ENCODE results near the gene TBL1Y.
A peak's percentile ranks its signal among the peaks of the same experiment; 100 is the strongest.

TBL1Y gene

DNA sequence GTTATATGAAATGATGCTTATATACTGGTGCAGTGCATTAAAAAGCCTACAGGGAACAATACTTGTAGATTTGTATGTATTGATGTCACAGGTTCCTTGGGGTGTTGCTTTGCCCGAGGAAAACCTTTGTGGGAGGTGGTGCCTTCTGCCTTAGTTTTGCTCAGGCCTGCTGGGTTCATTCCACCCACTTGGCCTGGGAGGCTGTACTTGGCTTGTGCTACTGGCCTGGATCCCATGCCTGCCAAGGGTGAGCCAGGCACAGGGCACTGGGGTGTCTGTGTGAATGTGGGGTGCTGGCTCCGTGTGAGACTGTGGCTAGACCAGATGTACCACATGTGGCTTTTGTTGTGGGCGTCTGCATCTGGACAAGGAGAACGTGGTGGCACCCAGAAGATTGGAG is 17.8 kb downstream of the TBL1Y start:
- no peak overlapping the region for H3K27ac ChIP-seq (ENCODE audit: low read depth, low read length)

GRCh38 chrY:6929237-6929636 is 18.7 kb downstream of the TBL1Y start:
- no peak overlapping the region for H3K27ac ChIP-seq (ENCODE audit: low read depth, low read length)
- no peaks in the 10 kb centered on the region for H3K36me3 ChIP-seq (ENCODE audit: control insufficient read depth, insufficient read depth, low read length)
- H3K9ac ChIP-seq (ENCODE audit: low read length), result no peak overlapping the region
- no peak overlapping the region for H3K23ac ChIP-seq (ENCODE audit: low read length)
- H3K4ac ChIP-seq (ENCODE audit: low read depth, low read length), result no peak overlapping the region
- H4K8ac ChIP-seq (ENCODE audit: low read depth, low read length), result no peak overlapping the region
- H3K4me1 ChIP-seq (ENCODE audit: control insufficient read depth, low read depth, low read length), result no peaks in the 10 kb centered on the region
- no peak overlapping the region for H4K5ac ChIP-seq (ENCODE audit: low read length)
- no peak for DNase-seq
- no peak overlapping the region for H2BK5ac ChIP-seq (ENCODE audit: low read length)
- no peak overlapping the region for H2BK15ac ChIP-seq (replicated peaks; ENCODE audit: low read depth)
- no peak overlapping the region for H3K4me2 ChIP-seq (ENCODE audit: low read length)
- H3K18ac ChIP-seq (ENCODE audit: low read length), result no peak overlapping the region
- no peak overlapping the region for H2BK120ac ChIP-seq (ENCODE audit: low read depth, low read length)
- H2AK5ac ChIP-seq (ENCODE audit: low read length), result no peak overlapping the region
- H3K4me3 ChIP-seq (ENCODE audit: low read length), result no peak overlapping the region
- no peak overlapping the region for H3K56ac ChIP-seq (ENCODE audit: low read length)
- no peaks in the 10 kb centered on the region for H3K79me1 ChIP-seq (ENCODE audit: low read length)
- no peaks in the 10 kb centered on the region for H3K79me2 ChIP-seq (ENCODE audit: control insufficient read depth, insufficient read depth, low read length)
- H3K27me3 ChIP-seq (ENCODE audit: insufficient read depth, low read length, poor library complexity), result no peaks in the 10 kb centered on the region
- WGBS (ENCODE audit: extremely low coverage, insufficient coverage, low lambda C conversion rate), result no CpG with 5 or more reads among the region's 1 CpG

More for the DNA sequence above, 17.8 kb downstream of the TBL1Y start:
- no peaks in the 10 kb centered on the region for H3K79me2 ChIP-seq (ENCODE audit: control insufficient read depth, insufficient read depth, low read length)
- H4K8ac ChIP-seq (ENCODE audit: low read depth, low read length), result no peak overlapping the region
- H3K36me3 ChIP-seq (ENCODE audit: control insufficient read depth, insufficient read depth, low read length), result no peaks in the 10 kb centered on the region
- H3K9ac ChIP-seq (ENCODE audit: low read length), result no peak overlapping the region
- H3K4me2 ChIP-seq (ENCODE audit: low read length), result no peak overlapping the region
- no CpG with 5 or more reads among the region's 4 CpGs for WGBS (ENCODE audit: extremely low coverage, insufficient coverage, low lambda C conversion rate)
- no peaks in the 10 kb centered on the region for H3K4me1 ChIP-seq (ENCODE audit: control insufficient read depth, low read depth, low read length)
- DNase-seq, result no peak
- no peaks in the 10 kb centered on the region for H3K79me1 ChIP-seq (ENCODE audit: low read length)
- no peak overlapping the region for H3K56ac ChIP-seq (ENCODE audit: low read length)
- H2BK120ac ChIP-seq (ENCODE audit: low read depth, low read length), result no peak overlapping the region
- H2BK5ac ChIP-seq (ENCODE audit: low read length), result no peak overlapping the region
- no peaks in the 10 kb centered on the region for H3K27me3 ChIP-seq (ENCODE audit: insufficient read depth, low read length, poor library complexity)
- no peak overlapping the region for H3K4me3 ChIP-seq (ENCODE audit: low read length)
- no peak overlapping the region for H3K4ac ChIP-seq (ENCODE audit: low read depth, low read length)
- H4K5ac ChIP-seq (ENCODE audit: low read length), result no peak overlapping the region
- H2BK15ac ChIP-seq (replicated peaks; ENCODE audit: low read depth), result no peak overlapping the region
- H3K18ac ChIP-seq (ENCODE audit: low read length), result no peak overlapping the region
- H2AK5ac ChIP-seq (ENCODE audit: low read length), result no peak overlapping the region
- H3K23ac ChIP-seq (ENCODE audit: low read length), result no peak overlapping the region

DNA sequence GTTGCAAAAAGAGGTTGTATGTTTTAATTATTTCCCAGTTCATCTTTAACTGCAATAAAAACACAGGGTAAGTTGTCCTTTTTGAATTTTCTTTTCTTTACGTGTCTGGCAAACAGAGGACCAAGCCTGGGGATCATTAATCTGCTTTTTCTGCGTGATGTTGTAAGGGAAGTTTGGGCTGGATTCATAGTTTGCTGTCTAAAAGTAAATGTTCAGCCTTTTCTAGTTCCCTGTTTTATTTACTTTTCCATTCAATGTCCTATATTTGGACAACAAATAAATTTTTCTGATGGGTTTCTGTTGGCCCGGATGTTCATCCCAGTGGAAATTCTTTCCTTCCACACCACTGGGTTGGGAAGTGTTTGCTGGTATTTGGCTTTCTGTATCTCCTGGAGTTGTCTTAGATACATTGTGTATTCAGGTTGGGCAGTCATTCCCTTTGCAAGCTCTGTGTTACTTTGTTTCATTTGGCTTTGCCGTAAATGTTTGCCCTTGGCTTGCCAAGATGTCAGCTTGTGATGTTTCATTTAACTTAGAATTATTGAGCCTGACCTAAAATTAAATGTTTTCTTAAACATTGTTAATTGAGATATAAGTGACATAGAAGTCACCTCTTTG is 21.4 kb downstream of the TBL1Y start:
- DNase-seq, result no peak
- Histone ChIP-seq H3K4me3 (ENCODE audit: low read length) (no peak overlapping the region), H3K4me1 (ENCODE audit: control insufficient read depth, low read depth, low read length) (no peaks in the 10 kb centered on the region), H3K79me2 (ENCODE audit: control insufficient read depth, insufficient read depth, low read length) (no peaks in the 10 kb centered on the region), H3K79me1 (ENCODE audit: low read length) (no peaks in the 10 kb centered on the region), H3K9ac (ENCODE audit: low read length) (no peak overlapping the region), H3K56ac (ENCODE audit: low read length) (no peak overlapping the region), H3K36me3 (ENCODE audit: control insufficient read depth, insufficient read depth, low read length) (no peaks in the 10 kb centered on the region), H3K23ac (ENCODE audit: low read length) (no peak overlapping the region), H2BK15ac (replicated peaks; ENCODE audit: low read depth) (no peak overlapping the region), H4K5ac (ENCODE audit: low read length) (no peak overlapping the region), H3K4me2 (ENCODE audit: low read length) (no peak overlapping the region), H3K27ac (ENCODE audit: low read depth, low read length) (no peak overlapping the region), H2BK5ac (ENCODE audit: low read length) (no peak overlapping the region), H3K4ac (ENCODE audit: low read depth, low read length) (no peak overlapping the region), H3K27me3 (ENCODE audit: insufficient read depth, low read length, poor library complexity) (no peaks in the 10 kb centered on the region), H2AK5ac (ENCODE audit: low read length) (no peak overlapping the region), H2BK120ac (ENCODE audit: low read depth, low read length) (no peak overlapping the region), H4K8ac (ENCODE audit: low read depth, low read length) (no peak overlapping the region), H3K18ac (ENCODE audit: low read length) (no peak overlapping the region)
- WGBS (ENCODE audit: extremely low coverage, insufficient coverage, low lambda C conversion rate), result no CpG with 5 or more reads among the region's 4 CpGs

DNA sequence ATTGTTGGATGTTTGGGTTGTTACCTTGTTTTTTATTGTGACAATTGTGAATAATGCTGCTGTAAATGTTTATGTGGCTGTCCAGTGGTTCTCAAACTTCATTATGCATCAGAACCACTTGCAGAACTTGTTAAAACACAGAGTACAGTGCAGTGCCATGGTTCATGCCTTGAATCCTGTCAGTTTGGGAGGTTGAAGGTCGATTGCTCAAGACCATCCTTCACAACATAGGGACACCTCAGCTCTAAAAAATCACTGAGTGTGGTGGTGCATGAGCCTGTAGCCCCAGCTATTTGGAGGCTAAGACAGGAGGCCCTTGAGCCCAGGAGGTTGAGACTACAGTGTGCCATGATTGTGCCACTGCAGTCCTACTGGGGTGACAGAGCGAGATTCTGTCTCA is 25.0 kb downstream of the TBL1Y start:
- Histone ChIP-seq H2AK5ac (ENCODE audit: low read length) (no peak overlapping the region), H3K27ac (ENCODE audit: low read depth, low read length) (no peak overlapping the region), H3K4me1 (ENCODE audit: control insufficient read depth, low read depth, low read length) (no peaks in the 10 kb centered on the region), H3K9ac (ENCODE audit: low read length) (no peak overlapping the region), H2BK120ac (ENCODE audit: low read depth, low read length) (no peak overlapping the region), H4K8ac (ENCODE audit: low read depth, low read length) (no peak overlapping the region), H2BK5ac (ENCODE audit: low read length) (no peak overlapping the region), H3K23ac (ENCODE audit: low read length) (no peak overlapping the region), H3K36me3 (ENCODE audit: control insufficient read depth, insufficient read depth, low read length) (no peaks in the 10 kb centered on the region), H3K79me1 (ENCODE audit: low read length) (no peaks in the 10 kb centered on the region), H3K4me3 (ENCODE audit: low read length) (no peak overlapping the region), H3K4me2 (ENCODE audit: low read length) (no peak overlapping the region), H3K79me2 (ENCODE audit: control insufficient read depth, insufficient read depth, low read length) (no peaks in the 10 kb centered on the region), H3K56ac (ENCODE audit: low read length) (no peak overlapping the region), H2BK15ac (replicated peaks; ENCODE audit: low read depth) (no peak overlapping the region), H3K27me3 (ENCODE audit: insufficient read depth, low read length, poor library complexity) (no peaks in the 10 kb centered on the region), H3K18ac (ENCODE audit: low read length) (no peak overlapping the region), H3K4ac (ENCODE audit: low read depth, low read length) (no peak overlapping the region), H4K5ac (ENCODE audit: low read length) (no peak overlapping the region)
- no peak for DNase-seq
- no CpG with 5 or more reads among the region's 2 CpGs for WGBS (ENCODE audit: extremely low coverage, insufficient coverage, low lambda C conversion rate)

DNA sequence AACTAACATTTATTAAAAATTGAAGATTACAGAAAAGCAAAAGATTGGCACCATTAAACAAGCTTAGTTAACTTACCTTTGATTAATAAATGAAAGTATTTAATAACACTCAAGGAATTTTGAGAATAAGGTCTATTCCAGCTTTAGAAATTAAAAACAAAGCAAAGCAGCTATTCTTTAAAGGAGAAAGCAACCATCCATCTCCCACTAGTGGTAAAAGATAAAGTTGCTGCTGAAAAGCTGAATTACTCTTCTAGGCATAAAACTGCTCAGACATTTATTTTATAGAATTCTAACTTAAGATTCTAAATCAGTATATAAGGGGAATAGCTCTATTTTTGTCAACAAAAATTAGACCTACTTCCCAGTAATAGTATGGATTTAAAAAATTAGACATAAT is 37.2 kb downstream of the TBL1Y start:
- Histone ChIP-seq H3K4ac (ENCODE audit: low read depth, low read length) (no peak overlapping the region), H4K5ac (ENCODE audit: low read length) (no peak overlapping the region), H3K4me2 (ENCODE audit: low read length) (no peak overlapping the region), H3K4me3 (ENCODE audit: low read length) (no peak overlapping the region), H3K18ac (ENCODE audit: low read length) (no peak overlapping the region), H2BK120ac (ENCODE audit: low read depth, low read length) (no peak overlapping the region), H3K27me3 (ENCODE audit: insufficient read depth, low read length, poor library complexity) (no peaks in the 10 kb centered on the region), H2AK5ac (ENCODE audit: low read length) (no peak overlapping the region), H3K56ac (ENCODE audit: low read length) (no peak overlapping the region), H4K8ac (ENCODE audit: low read depth, low read length) (no peak overlapping the region), H2BK15ac (replicated peaks; ENCODE audit: low read depth) (no peak overlapping the region), H3K79me2 (ENCODE audit: control insufficient read depth, insufficient read depth, low read length) (no peaks in the 10 kb centered on the region), H3K79me1 (ENCODE audit: low read length) (no peaks in the 10 kb centered on the region), H3K27ac (ENCODE audit: low read depth, low read length) (no peak overlapping the region), H3K23ac (ENCODE audit: low read length) (no peak overlapping the region), H3K9ac (ENCODE audit: low read length) (no peak overlapping the region), H3K36me3 (ENCODE audit: control insufficient read depth, insufficient read depth, low read length) (no peaks in the 10 kb centered on the region), H3K4me1 (ENCODE audit: control insufficient read depth, low read depth, low read length) (no peaks in the 10 kb centered on the region), H2BK5ac (ENCODE audit: low read length) (no peak overlapping the region)
- DNase-seq, result peak; percentile 3

GRCh38 chrY:6948378-6948777 is 37.9 kb downstream of the TBL1Y start:
- H4K8ac ChIP-seq (ENCODE audit: low read depth, low read length), result no peak overlapping the region
- H3K27me3 ChIP-seq (ENCODE audit: insufficient read depth, low read length, poor library complexity), result no peaks in the 10 kb centered on the region
- H3K9ac ChIP-seq (ENCODE audit: low read length), result no peak overlapping the region
- H2AK5ac ChIP-seq (ENCODE audit: low read length), result no peak overlapping the region
- H2BK120ac ChIP-seq (ENCODE audit: low read depth, low read length), result no peak overlapping the region
- DNase-seq, result no peak
- no peak overlapping the region for H4K5ac ChIP-seq (ENCODE audit: low read length)
- no peaks in the 10 kb centered on the region for H3K79me2 ChIP-seq (ENCODE audit: control insufficient read depth, insufficient read depth, low read length)
- no peak overlapping the region for H2BK5ac ChIP-seq (ENCODE audit: low read length)
- H3K56ac ChIP-seq (ENCODE audit: low read length), result no peak overlapping the region
- H3K4ac ChIP-seq (ENCODE audit: low read depth, low read length), result no peak overlapping the region
- no peak overlapping the region for H3K4me2 ChIP-seq (ENCODE audit: low read length)
- no peak overlapping the region for H3K18ac ChIP-seq (ENCODE audit: low read length)
- no CpG with 5 or more reads among the region's 13 CpGs for WGBS (ENCODE audit: extremely low coverage, insufficient coverage, low lambda C conversion rate)
- no peak overlapping the region for H2BK15ac ChIP-seq (replicated peaks; ENCODE audit: low read depth)
- no peaks in the 10 kb centered on the region for H3K36me3 ChIP-seq (ENCODE audit: control insufficient read depth, insufficient read depth, low read length)
- H3K4me3 ChIP-seq (ENCODE audit: low read length), result no peak overlapping the region
- H3K79me1 ChIP-seq (ENCODE audit: low read length), result no peaks in the 10 kb centered on the region
- no peak overlapping the region for H3K23ac ChIP-seq (ENCODE audit: low read length)
- H3K4me1 ChIP-seq (ENCODE audit: control insufficient read depth, low read depth, low read length), result no peaks in the 10 kb centered on the region
- H3K27ac ChIP-seq (ENCODE audit: low read depth, low read length), result no peak overlapping the region
